Tibial artery (tissue), 4 donors: ENCODE measurements around the gene SLC26A6.

ENCODE experiments used
- DNase-seq, 2 donors: peaks; one replicate each; pipeline ENCODE4 v3.0.0-alpha.2; 2019
- H3K27ac ChIP-seq, 2 donors: fragments of 200-600 bp; sonication (generic) in 1 of 2; 1 replicate in 1 of 2; 2 replicates in 1 of 2; pipeline ENCODE4 v1.5.1; 2018 to 2019; ENCODE audit warnings: mild to moderate bottlenecking in 1 of 2
- H3K27me3 ChIP-seq, 2 donors: fragments of 200-600 bp; sonication (generic) in 1 of 2; one replicate each; pipeline versions ENCODE4 v1.5.1 to v1.6.0; 2016 to 2019
- H3K36me3 ChIP-seq, 3 donors: fragments of 200-600 bp; sonication (generic) in 2 of 3; one replicate each; pipeline ENCODE4 v1.5.1; 2016 to 2019; ENCODE audit warnings: mild to moderate bottlenecking in 2 of 3
- H3K4me1 ChIP-seq, 4 donors: fragments of 200-600 bp; sonication (generic) in 2 of 4; 1 replicate in 3 of 4; 2 replicates in 1 of 4; pipeline ENCODE4 v1.5.1; 2016 to 2019
- H3K4me3 ChIP-seq, 2 donors: fragments of 200-600 bp; sonication (generic) in 1 of 2; 1 replicate in 1 of 2; 2 replicates in 1 of 2; pipeline ENCODE4 v1.5.1; 2018 to 2019; ENCODE audit warnings: mild to moderate bottlenecking in 2 of 2
- H3K9me3 ChIP-seq, 3 donors: fragments of 200-600 bp; sonication (generic) in 1 of 3; one replicate each; pipeline ENCODE4 v1.5.1; 2016 to 2019
- CTCF ChIP-seq, 2 experiments: fragments of 200-600 bp in 1 of 2; fragments of 450-650 bp in 1 of 2; IDR thresholded peaks; one replicate each; pipeline ENCODE4 v1.5.1; 2017 to 2019; ENCODE audit warnings: antibody characterized with exemption in 2 of 2, mild to moderate bottlenecking in 1 of 2, moderate library complexity in 1 of 2
- intact Hi-C: fragments of 100-400 bp; cut with DNase I; formaldehyde crosslinking; loops from one replicate; pipeline ENCODE4 v1.15.0; 2023; ENCODE audit warnings: low total_unique reads

Gene SLC26A6

GRCh38 chr3:48624767-48625166 is 10.5 kb downstream of the SLC26A6 start:
- Histone ChIP-seq H3K4me3 (no peak overlapping the region), H3K9me3 (no peaks in the 10 kb centered on the region), H3K4me1 (peaks cover 0 to 19% (median 16%) of the 10 kb centered on the region in 4 donors), H3K27me3 (no peaks in the 10 kb centered on the region), H3K36me3 (peaks cover 68 to 80% (median 73%) of the 10 kb centered on the region in 3 donors), H3K27ac (no peak overlapping the region)
- intact Hi-C loops, result no loop called here
- TF ChIP-seq CTCF (IDR thresholded peaks at IDR 0.05), result no peak
- no peak for DNase-seq

- intact Hi-C loops, result no loop called here
- H3K4me1 ChIP-seq, result peaks cover 0 to 26% (median 24%) of the 10 kb centered on the region in 4 donors
- H3K27ac ChIP-seq, result no peak overlapping the region
- DNase-seq, result no peak
- peaks cover 60 to 73% (median 66%) of the 10 kb centered on the region in 3 donors for H3K36me3 ChIP-seq
- no peak for TF ChIP-seq CTCF (IDR thresholded peaks at IDR 0.05)
- H3K4me3 ChIP-seq, result no peak overlapping the region
- H3K27me3 ChIP-seq, result no peaks in the 10 kb centered on the region
- H3K9me3 ChIP-seq, result no peaks in the 10 kb centered on the region
Measured at GRCh38 chr3:48623851-48624547, 11.3 kb downstream of the SLC26A6 start.

- no peak within 1 kb of the TSS for H3K4me3 ChIP-seq
- H3K4me1 ChIP-seq, result peaks cover 0 to 40% (median 30%) of the 10 kb centered on the region in 4 donors
- DNase-seq, result no peak
- no peaks in the 10 kb centered on the region for H3K27me3 ChIP-seq
- no peak for TF ChIP-seq CTCF (IDR thresholded peaks at IDR 0.05)
- peaks cover 40 to 48% (median 40%) of the 10 kb centered on the region in 3 donors for H3K36me3 ChIP-seq
- peaks cover 0 to 16% (median 13%) of the 10 kb centered on the region in 3 donors for H3K9me3 ChIP-seq
- H3K27ac ChIP-seq, result peak within 1 kb of the TSS; percentile 86 to 93
- intact Hi-C loops, result no loop called here
Measured at GRCh38 chr3:48621461-48621869, 13.8 kb downstream of the SLC26A6 start, which contains the start of gene TMEM89. Gene TMEM89, minus strand, starts transcription at chr3:48621769. Its CDS starts 13 bp downstream, at chr3:48621756.

GRCh38 chr3:48619541-48620524 is 15.4 kb downstream of the SLC26A6 start:
- Histone ChIP-seq H3K9me3 (peaks cover 0 to 18% (median 13%) of the 10 kb centered on the region in 3 donors), H3K4me3 (no peak overlapping the region), H3K27ac (peak overlapping the region; percentile 86 to 93), H3K27me3 (no peaks in the 10 kb centered on the region), H3K36me3 (peaks cover 24 to 32% (median 24%) of the 10 kb centered on the region in 3 donors), H3K4me1 (peaks cover 0 to 40% (median 30%) of the 10 kb centered on the region in 4 donors)
- DNase-seq, result no peak
- intact Hi-C loops, result no loop called here
- TF ChIP-seq CTCF (IDR thresholded peaks at IDR 0.05), result no peak

GRCh38 chr3:48617559-48617958 is 17.7 kb downstream of the SLC26A6 start:
- Histone ChIP-seq H3K27me3 (no peaks in the 10 kb centered on the region), H3K27ac (peak overlapping the region; percentile 86 to 93), H3K36me3 (peaks cover 5 to 10% (median 6%) of the 10 kb centered on the region in 3 donors), H3K4me1 (peaks cover 0 to 47% (median 30%) of the 10 kb centered on the region in 4 donors), H3K9me3 (peaks cover 0 to 18% (median 13%) of the 10 kb centered on the region in 3 donors), H3K4me3 (no peak overlapping the region)
- intact Hi-C loops, result no loop called here
- TF ChIP-seq CTCF (IDR thresholded peaks at IDR 0.05), result no peak
- DNase-seq, result no peak
